H1 (cell line): ENCODE results near the gene ZNF277. TPM values are rescaled to one million over a fixed set of nuclear protein-coding genes. Genes with fewer than 3 reads are reported as not detected.

ENCODE experiments used
- CTBP2 ChIP-seq: IDR thresholded peaks from 2 replicates; pipeline ENCODE4 v1.7.0; 2011; ENCODE audit warnings: borderline replicate concordance, mild to moderate bottlenecking, moderate library complexity, mixed read lengths, low read length; ENCODE audit not compliant: insufficient read depth, insufficient read length
- EP300 ChIP-seq, 2 experiments: IDR thresholded peaks; 1 replicate in 1 of 2; 2 replicates in 1 of 2; pipeline ENCODE4 v1.6.1; 2011 to 2012; ENCODE audit warnings: low read depth in 2 of 2, low read length in 2 of 2, mild to moderate bottlenecking in 2 of 2, borderline replicate concordance in 1 of 2, inconsistent platforms in 1 of 2, moderate library complexity in 1 of 2
- FOSL1 ChIP-seq: IDR thresholded peaks from 2 replicates; pipeline ENCODE4 v1.6.1; 2011; ENCODE audit warnings: mild to moderate bottlenecking, low read depth, low read length, moderate library complexity; ENCODE audit not compliant: insufficient read depth
- NANOG ChIP-seq: IDR thresholded peaks from 2 replicates; pipeline ENCODE4 v1.6.1; 2011; ENCODE audit warnings: low read length, low read depth, mild to moderate bottlenecking, inconsistent platforms; ENCODE audit not compliant: insufficient read depth, poor library complexity, severe bottlenecking
- PHF8 ChIP-seq: fragments of 200-600 bp; sonication (generic); conservative IDR thresholded peaks from 2 replicates; pipeline ENCODE4 v1.7.1; 2012; ENCODE audit warnings: low read depth, mild to moderate bottlenecking, inconsistent platforms, low read length, moderate library complexity
- POLR2AphosphoS5 ChIP-seq: IDR thresholded peaks from 2 replicates; pipeline ENCODE4 v1.6.1; 2011; ENCODE audit warnings: low read depth, low read length
- RNF2 ChIP-seq: fragments of 200-900, 300-1000 bp; sonication (generic); IDR thresholded peaks from 2 replicates; pipeline ENCODE4 v1.7.1; 2016; ENCODE audit warnings: borderline replicate concordance, low read depth, mild to moderate bottlenecking, antibody characterized with exemption, low read length; ENCODE audit not compliant: poor library complexity, severe bottlenecking; ENCODE audit errors: missing control alignments
- SAP30 ChIP-seq: fragments of 300-600 bp; sonication (generic); IDR thresholded peaks from 2 replicates; pipeline ENCODE4 v1.7.1; 2012; ENCODE audit warnings: low read length, moderate library complexity, mild to moderate bottlenecking, inconsistent platforms; ENCODE audit not compliant: insufficient read depth, insufficient replicate concordance
- SIN3A ChIP-seq, 2 experiments: IDR thresholded peaks in 1 of 2; conservative IDR thresholded peaks in 1 of 2; 2 replicates each; pipeline ENCODE4 v1.6.1; 2011 to 2012; ENCODE audit warnings: low read length in 2 of 2, improper control_type of control experiment in 1 of 2, low read depth in 1 of 2, mild to moderate bottlenecking in 1 of 2
- SP2 ChIP-seq: IDR thresholded peaks from 2 replicates; pipeline ENCODE4 v1.6.1; 2012; ENCODE audit warnings: mild to moderate bottlenecking, low read length, inconsistent platforms
- ZNF274 ChIP-seq: IDR thresholded peaks from 2 replicates; pipeline ENCODE4 v1.7.0; 2012; ENCODE audit warnings: low read length, borderline replicate concordance; ENCODE audit errors: extremely low read depth
- polyA plus RNA-seq, 7 experiments: library from polyadenylated mRNA; depleted of rRNA in 3 of 7; stranded (reverse) in 5 of 7; unstranded in 2 of 7; fragments of >200 nt in 5 of 7; fragments of 200-250 nt in 2 of 7; gene quantifications; 1 replicate in 5 of 7; 2 replicates in 1 of 7; 4 replicates in 1 of 7; pipeline versions ENCODE4 v1.2.1 to v1.2.3, GENCODE V29; 2011 to 2013; ENCODE audit warnings: missing spikeins in 2 of 7, mixed read lengths in 2 of 7
- total RNA-seq: library from RNA; stranded (reverse); fragmentation: NEBNext Ultra II Directional; extraction: Animal tissue kit (Norgen Biotek cat#: 25700); gene quantifications from 2 replicates; pipeline ENCODE4 v1.2.1, GENCODE V29; 2021

The ZNF277 gene
- total and polyA plus RNA-seq, 2 of the 8 experiments (the other 6 are each of a cell fraction or from before 2014, with no cell fraction given), result 5.1 to 21.7 TPM

DNA sequence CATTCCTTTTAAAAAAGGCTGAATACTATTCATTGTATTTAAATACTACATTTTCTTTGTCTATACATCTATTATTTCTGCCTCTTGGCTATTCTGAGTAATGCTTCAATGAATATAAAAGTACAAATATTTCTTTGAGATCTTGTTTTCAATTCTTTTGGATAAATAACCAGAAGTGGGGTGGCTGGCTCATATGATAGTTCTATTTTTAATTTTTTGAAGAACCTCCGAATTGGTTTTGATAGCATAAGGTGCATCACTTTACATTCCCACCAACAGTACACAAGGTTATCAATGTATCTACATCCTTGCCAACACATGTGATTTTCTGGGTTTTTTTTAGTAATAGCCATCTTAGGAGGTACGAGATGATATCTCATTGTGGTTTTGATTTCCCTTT lies 72.5 kb downstream of the ZNF277 start (continued):
- TF ChIP-seq RNF2 (no peak), SIN3A (conservative IDR thresholded peaks at IDR 0.05 in 1 of 2, IDR thresholded peaks at IDR 0.05 in 1 of 2; ENCODE audit: low read depth in 1 of 2, low read length in 2 of 2) (no peak), EP300 (IDR thresholded peaks at IDR 0.05; ENCODE audit: borderline replicate concordance in 1 of 2, low read depth in 2 of 2, low read length in 2 of 2) (no peak), ZNF274 (no peak), POLR2AphosphoS5 (no peak), PHF8 (no peak), CTBP2 (no peak), FOSL1 (no peak), NANOG (no peak), SP2 (no peak), SAP30 (no peak)
